GM18870 (cell line): ENCODE data around the gene SLF2.
"Not testable (repeated sequence)": the region's sequence is repeated elsewhere in the genome, so short reads cannot be mapped to it uniquely, and the experiment has no call there.

Experiments used
- ATAC-seq: cut with Tn5 transposase; IDR thresholded peaks from one replicate; pipeline ENCODE4 v1.9.1; 2021; ENCODE audit warnings: moderate library complexity; ENCODE audit not compliant: unreplicated experiment

SLF2 gene

GRCh38 chr10:100879741-100880360 is 32.9 kb upstream of the SLF2 start:
- no peak for ATAC-seq

GRCh38 chr10:100881556-100882213 is 31.1 kb upstream of the SLF2 start:
- no peak for ATAC-seq

GRCh38 chr10:100882252-100882651 is 30.5 kb upstream of the SLF2 start:
- ATAC-seq: no peak

- no peak for ATAC-seq
Observed at GRCh38 chr10:100882671-100883311, 30.0 kb upstream of the SLF2 start.

- no peak for ATAC-seq
Observed at GRCh38 chr10:100883312-100883821, 29.4 kb upstream of the SLF2 start.

GRCh38 chr10:100885611-100886010 is 27.2 kb upstream of the SLF2 start:
- ATAC-seq: not testable (repeated sequence)

- ATAC-seq: no peak
Observed at GRCh38 chr10:100886091-100886490, 26.7 kb upstream of the SLF2 start.

GRCh38 chr10:100886521-100886920 is 26.2 kb upstream of the SLF2 start:
- ATAC-seq: no peak

GRCh38 chr10:100886963-100887362 is 25.8 kb upstream of the SLF2 start:
- ATAC-seq: no peak

- no peak for ATAC-seq
Observed at GRCh38 chr10:100887761-100888296, 24.9 kb upstream of the SLF2 start.

GRCh38 chr10:100888957-100889356 is 23.8 kb upstream of the SLF2 start:
- no peak for ATAC-seq

- no peak for ATAC-seq
Observed at GRCh38 chr10:100889546-100889945, 23.2 kb upstream of the SLF2 start.

- no peak for ATAC-seq
Observed at GRCh38 chr10:100890141-100890672, 22.6 kb upstream of the SLF2 start.

- no peak for ATAC-seq
Observed at GRCh38 chr10:100890673-100891317, 22.0 kb upstream of the SLF2 start.

- no peak for ATAC-seq
Observed at GRCh38 chr10:100894033-100894432, 18.7 kb upstream of the SLF2 start.

GRCh38 chr10:100894589-100895294 is 18.0 kb upstream of the SLF2 start:
- no peak for ATAC-seq

- no peak for ATAC-seq
Observed at GRCh38 chr10:100895346-100895745, 17.4 kb upstream of the SLF2 start.

- no peak for ATAC-seq
Observed at GRCh38 chr10:100895896-100896295, 16.9 kb upstream of the SLF2 start.

GRCh38 chr10:100896876-100897461 is 15.8 kb upstream of the SLF2 start:
- ATAC-seq: no peak

GRCh38 chr10:100897976-100898375 is 14.8 kb upstream of the SLF2 start:
- ATAC-seq: no peak
